NB4 (cell line): ENCODE data around the gene SET.

Experiments used
- DNase-seq: peaks from one replicate; pipeline ENCODE4 v3.0.0; 2010; ENCODE audit warnings: low read depth
- H3K4me3 ChIP-seq: one replicate; pipeline ENCODE4 v1.5.1; 2011; ENCODE audit warnings: mild to moderate bottlenecking, low read depth, low read length, moderate library complexity
- CTCF ChIP-seq: IDR thresholded peaks from one replicate; pipeline ENCODE4 v1.5.1; 2012; ENCODE audit warnings: low read depth, low read length
- MAX ChIP-seq: IDR thresholded peaks from 2 replicates; pipeline ENCODE4 v1.6.1; 2011; ENCODE audit warnings: low read depth, low read length
- MYC ChIP-seq: IDR thresholded peaks from 2 replicates; pipeline ENCODE4 v1.6.1; 2011; ENCODE audit warnings: low read depth, low read length
- POLR2A ChIP-seq: IDR thresholded peaks from 2 replicates; pipeline ENCODE4 v1.6.1; 2011; ENCODE audit warnings: mild to moderate bottlenecking; ENCODE audit not compliant: insufficient read length; ENCODE audit errors: extremely low read depth

The SET gene

GRCh38 chr9:128703616-128704355 lies 14.8 kb downstream of the SET start:
- no peak for DNase-seq
- H3K4me3 ChIP-seq, result no peak overlapping the region

GRCh38 chr9:128704356-128704670 lies 15.3 kb downstream of the SET start:
- no peak overlapping the region for H3K4me3 ChIP-seq
- TF ChIP-seq MYC (no peak), CTCF (no peak), MAX (no peak), POLR2A (no peak)
- no peak for DNase-seq

More at GRCh38 chr9:128703616-128704355, 14.8 kb downstream of the SET start:
- TF ChIP-seq MAX, result no peak
- TF ChIP-seq POLR2A, result no peak
- no peak for TF ChIP-seq CTCF
- TF ChIP-seq MYC, result no peak

- DNase-seq, result no peak
- TF ChIP-seq CTCF (no peak), MYC (no peak), POLR2A (no peak), MAX (no peak)
- H3K4me3 ChIP-seq, result no peak overlapping the region
Observed at GRCh38 chr9:128705051-128705965, 16.3 kb downstream of the SET start.

- no peak for TF ChIP-seq POLR2A
- TF ChIP-seq MYC, result no peak
- TF ChIP-seq MAX, result no peak
- no peak for TF ChIP-seq CTCF
Observed at GRCh38 chr9:128706045-128706444, 17.0 kb downstream of the SET start.

GRCh38 chr9:128706671-128707381 lies 17.8 kb downstream of the SET start:
- H3K4me3 ChIP-seq, result no peak overlapping the region
- no peak for TF ChIP-seq CTCF
- no peak for TF ChIP-seq MYC
- TF ChIP-seq MAX, result no peak
- TF ChIP-seq POLR2A, result no peak
- no peak for DNase-seq

More at GRCh38 chr9:128706045-128706444, 17.0 kb downstream of the SET start:
- DNase-seq, result no peak
- H3K4me3 ChIP-seq, result no peak overlapping the region
